HepG2 (cell line): ENCODE measurements around the gene MARK2.

Experiments used
- EEA1 ChIP-seq: sonication (generic); formaldehyde crosslinking; IDR thresholded peaks from 2 replicates; pipeline ENCODE4 v1.5.1; 2020; ENCODE audit warnings: mild to moderate bottlenecking, missing genetic modification reagents, borderline replicate concordance
- KLF16 ChIP-seq, 2 experiments: sonication (generic) in 1 of 2; formaldehyde crosslinking in 1 of 2; IDR thresholded peaks; 2 replicates each; pipeline versions ENCODE4 v1.6.1 to v1.8.0; 2016 to 2023; ENCODE audit warnings: missing genetic modification reagents in 2 of 2, missing compliant biosample characterization in 1 of 2
- NPAS2 ChIP-seq: sonication (generic); formaldehyde crosslinking; IDR thresholded peaks from 2 replicates; pipeline ENCODE4 v1.8.0; 2022; ENCODE audit warnings: mild to moderate bottlenecking, missing genetic modification reagents, borderline replicate concordance
- TAF1 ChIP-seq: sonication (generic); formaldehyde crosslinking; IDR thresholded peaks from 2 replicates; pipeline ENCODE4 v1.4.0; 2020; ENCODE audit warnings: missing genetic modification reagents
- ZFYVE20 ChIP-seq: sonication (generic); formaldehyde crosslinking; IDR thresholded peaks from 2 replicates; pipeline ENCODE4 v1.8.0; 2023; ENCODE audit warnings: low read depth, mild to moderate bottlenecking, moderate library complexity, missing genetic modification reagents, borderline replicate concordance
- ZNF24 ChIP-seq: fragments of 450-650 bp; IDR thresholded peaks from 2 replicates; pipeline ENCODE4 v1.6.1; 2017; ENCODE audit warnings: antibody characterized with exemption, mild to moderate bottlenecking
- ZNF263 ChIP-seq: sonication (generic); formaldehyde crosslinking; IDR thresholded peaks from 2 replicates; pipeline ENCODE4 v1.4.0; 2020; ENCODE audit warnings: missing genetic modification reagents
- ZNF329 ChIP-seq: sonication (generic); formaldehyde crosslinking; IDR thresholded peaks from 2 replicates; pipeline ENCODE4 v1.9.0; 2021; ENCODE audit warnings: low read depth, mild to moderate bottlenecking, missing genetic modification reagents
- ZNF431 ChIP-seq: sonication (generic); formaldehyde crosslinking; IDR thresholded peaks from 2 replicates; pipeline ENCODE4 v1.9.0; 2022; ENCODE audit warnings: missing genetic modification reagents, low read depth, mild to moderate bottlenecking, borderline replicate concordance
- TF ChIP-seq, protein P1 (sequence below): sonication (generic); formaldehyde crosslinking; IDR thresholded peaks from 2 replicates; pipeline ENCODE4 v1.8.1; 2022; ENCODE audit warnings: mild to moderate bottlenecking, missing genetic modification reagents
- TF ChIP-seq, protein P2 (sequence below), 2 experiments: IDR thresholded peaks; 2 replicates each; pipeline ENCODE4 v1.6.1; 2011 to 2012; ENCODE audit warnings: low read length in 2 of 2, borderline replicate concordance in 1 of 2, low read depth in 1 of 2, mild to moderate bottlenecking in 1 of 2, moderate library complexity in 1 of 2
- TF ChIP-seq, protein P3 (sequence below): sonication (generic); formaldehyde crosslinking; IDR thresholded peaks from 2 replicates; pipeline ENCODE4 v1.5.0; 2020; ENCODE audit warnings: mild to moderate bottlenecking, missing genetic modification reagents, moderate library complexity
- TF ChIP-seq, protein P4 (sequence below): sonication (generic); formaldehyde crosslinking; conservative IDR thresholded peaks from 2 replicates; pipeline ENCODE4 v1.5.0; 2020; ENCODE audit warnings: missing genetic modification reagents
- TF ChIP-seq, protein P5 (sequence below): IDR thresholded peaks from 2 replicates; pipeline ENCODE4 v1.6.1; 2016; ENCODE audit warnings: low read depth, missing genetic modification reagents, missing compliant biosample characterization

DNA sequence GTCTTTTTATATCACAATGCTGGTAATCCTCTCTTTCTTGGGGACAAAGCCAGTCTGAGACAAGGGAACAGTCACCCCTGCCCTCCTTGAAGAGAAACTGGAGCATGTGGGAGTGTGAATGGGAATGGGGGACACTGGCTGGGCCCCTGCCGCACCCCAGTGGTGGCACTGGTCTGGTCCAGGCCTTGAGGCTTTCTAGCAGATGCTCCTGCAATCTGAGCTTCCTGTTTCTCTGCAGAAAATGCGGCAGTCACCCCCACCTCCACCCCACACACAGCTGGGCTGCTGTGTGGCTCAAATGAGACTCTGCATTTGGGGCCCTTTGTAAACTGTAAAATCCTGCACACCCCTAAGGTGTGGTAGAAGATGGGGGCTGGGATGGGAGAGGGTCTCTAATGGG lies 6.6 kb upstream of the MARK2 start:
- TF ChIP-seq NPAS2 (CRISPR knock-in tag) (no peak), TAF1 (CRISPR knock-in tag) (no peak), ZNF263 (CRISPR knock-in tag) (no peak), KLF16 (CRISPR knock-in tag; IDR thresholded peaks at IDR 0.05) (no peak), ZNF24 (no peak), ZFYVE20 (CRISPR knock-in tag) (no peak), ZNF329 (no peak), EEA1 (no peak), ZNF431 (no peak)
- TF ChIP-seq, protein P1, sequence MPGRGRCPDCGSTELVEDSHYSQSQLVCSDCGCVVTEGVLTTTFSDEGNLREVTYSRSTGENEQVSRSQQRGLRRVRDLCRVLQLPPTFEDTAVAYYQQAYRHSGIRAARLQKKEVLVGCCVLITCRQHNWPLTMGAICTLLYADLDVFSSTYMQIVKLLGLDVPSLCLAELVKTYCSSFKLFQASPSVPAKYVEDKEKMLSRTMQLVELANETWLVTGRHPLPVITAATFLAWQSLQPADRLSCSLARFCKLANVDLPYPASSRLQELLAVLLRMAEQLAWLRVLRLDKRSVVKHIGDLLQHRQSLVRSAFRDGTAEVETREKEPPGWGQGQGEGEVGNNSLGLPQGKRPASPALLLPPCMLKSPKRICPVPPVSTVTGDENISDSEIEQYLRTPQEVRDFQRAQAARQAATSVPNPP (CRISPR knock-in tag): no peak
- TF ChIP-seq, protein P2, sequence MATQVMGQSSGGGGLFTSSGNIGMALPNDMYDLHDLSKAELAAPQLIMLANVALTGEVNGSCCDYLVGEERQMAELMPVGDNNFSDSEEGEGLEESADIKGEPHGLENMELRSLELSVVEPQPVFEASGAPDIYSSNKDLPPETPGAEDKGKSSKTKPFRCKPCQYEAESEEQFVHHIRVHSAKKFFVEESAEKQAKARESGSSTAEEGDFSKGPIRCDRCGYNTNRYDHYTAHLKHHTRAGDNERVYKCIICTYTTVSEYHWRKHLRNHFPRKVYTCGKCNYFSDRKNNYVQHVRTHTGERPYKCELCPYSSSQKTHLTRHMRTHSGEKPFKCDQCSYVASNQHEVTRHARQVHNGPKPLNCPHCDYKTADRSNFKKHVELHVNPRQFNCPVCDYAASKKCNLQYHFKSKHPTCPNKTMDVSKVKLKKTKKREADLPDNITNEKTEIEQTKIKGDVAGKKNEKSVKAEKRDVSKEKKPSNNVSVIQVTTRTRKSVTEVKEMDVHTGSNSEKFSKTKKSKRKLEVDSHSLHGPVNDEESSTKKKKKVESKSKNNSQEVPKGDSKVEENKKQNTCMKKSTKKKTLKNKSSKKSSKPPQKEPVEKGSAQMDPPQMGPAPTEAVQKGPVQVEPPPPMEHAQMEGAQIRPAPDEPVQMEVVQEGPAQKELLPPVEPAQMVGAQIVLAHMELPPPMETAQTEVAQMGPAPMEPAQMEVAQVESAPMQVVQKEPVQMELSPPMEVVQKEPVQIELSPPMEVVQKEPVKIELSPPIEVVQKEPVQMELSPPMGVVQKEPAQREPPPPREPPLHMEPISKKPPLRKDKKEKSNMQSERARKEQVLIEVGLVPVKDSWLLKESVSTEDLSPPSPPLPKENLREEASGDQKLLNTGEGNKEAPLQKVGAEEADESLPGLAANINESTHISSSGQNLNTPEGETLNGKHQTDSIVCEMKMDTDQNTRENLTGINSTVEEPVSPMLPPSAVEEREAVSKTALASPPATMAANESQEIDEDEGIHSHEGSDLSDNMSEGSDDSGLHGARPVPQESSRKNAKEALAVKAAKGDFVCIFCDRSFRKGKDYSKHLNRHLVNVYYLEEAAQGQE (IDR thresholded peaks at IDR 0.05; ENCODE audit: borderline replicate concordance in 1 of 2, low read depth in 1 of 2, low read length in 2 of 2): no peak
- TF ChIP-seq, protein P3, sequence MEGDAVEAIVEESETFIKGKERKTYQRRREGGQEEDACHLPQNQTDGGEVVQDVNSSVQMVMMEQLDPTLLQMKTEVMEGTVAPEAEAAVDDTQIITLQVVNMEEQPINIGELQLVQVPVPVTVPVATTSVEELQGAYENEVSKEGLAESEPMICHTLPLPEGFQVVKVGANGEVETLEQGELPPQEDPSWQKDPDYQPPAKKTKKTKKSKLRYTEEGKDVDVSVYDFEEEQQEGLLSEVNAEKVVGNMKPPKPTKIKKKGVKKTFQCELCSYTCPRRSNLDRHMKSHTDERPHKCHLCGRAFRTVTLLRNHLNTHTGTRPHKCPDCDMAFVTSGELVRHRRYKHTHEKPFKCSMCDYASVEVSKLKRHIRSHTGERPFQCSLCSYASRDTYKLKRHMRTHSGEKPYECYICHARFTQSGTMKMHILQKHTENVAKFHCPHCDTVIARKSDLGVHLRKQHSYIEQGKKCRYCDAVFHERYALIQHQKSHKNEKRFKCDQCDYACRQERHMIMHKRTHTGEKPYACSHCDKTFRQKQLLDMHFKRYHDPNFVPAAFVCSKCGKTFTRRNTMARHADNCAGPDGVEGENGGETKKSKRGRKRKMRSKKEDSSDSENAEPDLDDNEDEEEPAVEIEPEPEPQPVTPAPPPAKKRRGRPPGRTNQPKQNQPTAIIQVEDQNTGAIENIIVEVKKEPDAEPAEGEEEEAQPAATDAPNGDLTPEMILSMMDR (CRISPR knock-in tag): no peak
- TF ChIP-seq, protein P4, sequence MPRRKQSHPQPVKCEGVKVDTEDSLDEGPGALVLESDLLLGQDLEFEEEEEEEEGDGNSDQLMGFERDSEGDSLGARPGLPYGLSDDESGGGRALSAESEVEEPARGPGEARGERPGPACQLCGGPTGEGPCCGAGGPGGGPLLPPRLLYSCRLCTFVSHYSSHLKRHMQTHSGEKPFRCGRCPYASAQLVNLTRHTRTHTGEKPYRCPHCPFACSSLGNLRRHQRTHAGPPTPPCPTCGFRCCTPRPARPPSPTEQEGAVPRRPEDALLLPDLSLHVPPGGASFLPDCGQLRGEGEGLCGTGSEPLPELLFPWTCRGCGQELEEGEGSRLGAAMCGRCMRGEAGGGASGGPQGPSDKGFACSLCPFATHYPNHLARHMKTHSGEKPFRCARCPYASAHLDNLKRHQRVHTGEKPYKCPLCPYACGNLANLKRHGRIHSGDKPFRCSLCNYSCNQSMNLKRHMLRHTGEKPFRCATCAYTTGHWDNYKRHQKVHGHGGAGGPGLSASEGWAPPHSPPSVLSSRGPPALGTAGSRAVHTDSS: no peak
- TF ChIP-seq, protein P5, sequence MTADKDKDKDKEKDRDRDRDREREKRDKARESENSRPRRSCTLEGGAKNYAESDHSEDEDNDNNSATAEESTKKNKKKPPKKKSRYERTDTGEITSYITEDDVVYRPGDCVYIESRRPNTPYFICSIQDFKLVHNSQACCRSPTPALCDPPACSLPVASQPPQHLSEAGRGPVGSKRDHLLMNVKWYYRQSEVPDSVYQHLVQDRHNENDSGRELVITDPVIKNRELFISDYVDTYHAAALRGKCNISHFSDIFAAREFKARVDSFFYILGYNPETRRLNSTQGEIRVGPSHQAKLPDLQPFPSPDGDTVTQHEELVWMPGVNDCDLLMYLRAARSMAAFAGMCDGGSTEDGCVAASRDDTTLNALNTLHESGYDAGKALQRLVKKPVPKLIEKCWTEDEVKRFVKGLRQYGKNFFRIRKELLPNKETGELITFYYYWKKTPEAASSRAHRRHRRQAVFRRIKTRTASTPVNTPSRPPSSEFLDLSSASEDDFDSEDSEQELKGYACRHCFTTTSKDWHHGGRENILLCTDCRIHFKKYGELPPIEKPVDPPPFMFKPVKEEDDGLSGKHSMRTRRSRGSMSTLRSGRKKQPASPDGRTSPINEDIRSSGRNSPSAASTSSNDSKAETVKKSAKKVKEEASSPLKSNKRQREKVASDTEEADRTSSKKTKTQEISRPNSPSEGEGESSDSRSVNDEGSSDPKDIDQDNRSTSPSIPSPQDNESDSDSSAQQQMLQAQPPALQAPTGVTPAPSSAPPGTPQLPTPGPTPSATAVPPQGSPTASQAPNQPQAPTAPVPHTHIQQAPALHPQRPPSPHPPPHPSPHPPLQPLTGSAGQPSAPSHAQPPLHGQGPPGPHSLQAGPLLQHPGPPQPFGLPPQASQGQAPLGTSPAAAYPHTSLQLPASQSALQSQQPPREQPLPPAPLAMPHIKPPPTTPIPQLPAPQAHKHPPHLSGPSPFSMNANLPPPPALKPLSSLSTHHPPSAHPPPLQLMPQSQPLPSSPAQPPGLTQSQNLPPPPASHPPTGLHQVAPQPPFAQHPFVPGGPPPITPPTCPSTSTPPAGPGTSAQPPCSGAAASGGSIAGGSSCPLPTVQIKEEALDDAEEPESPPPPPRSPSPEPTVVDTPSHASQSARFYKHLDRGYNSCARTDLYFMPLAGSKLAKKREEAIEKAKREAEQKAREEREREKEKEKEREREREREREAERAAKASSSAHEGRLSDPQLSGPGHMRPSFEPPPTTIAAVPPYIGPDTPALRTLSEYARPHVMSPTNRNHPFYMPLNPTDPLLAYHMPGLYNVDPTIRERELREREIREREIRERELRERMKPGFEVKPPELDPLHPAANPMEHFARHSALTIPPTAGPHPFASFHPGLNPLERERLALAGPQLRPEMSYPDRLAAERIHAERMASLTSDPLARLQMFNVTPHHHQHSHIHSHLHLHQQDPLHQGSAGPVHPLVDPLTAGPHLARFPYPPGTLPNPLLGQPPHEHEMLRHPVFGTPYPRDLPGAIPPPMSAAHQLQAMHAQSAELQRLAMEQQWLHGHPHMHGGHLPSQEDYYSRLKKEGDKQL (CRISPR knock-in tag): no peak
